Measurements from ENCODE around the gene HHIP. TPM values are rescaled to one million over a fixed set of nuclear protein-coding genes. Genes with fewer than 3 reads are reported as not detected.
"Not testable (repeated sequence)": the region's sequence is repeated elsewhere in the genome, so short reads cannot be mapped to it uniquely, and the experiment has no call there.

The HHIP gene
- total RNA-seq, 2 experiments from 2014 or later = not detected

DNA sequence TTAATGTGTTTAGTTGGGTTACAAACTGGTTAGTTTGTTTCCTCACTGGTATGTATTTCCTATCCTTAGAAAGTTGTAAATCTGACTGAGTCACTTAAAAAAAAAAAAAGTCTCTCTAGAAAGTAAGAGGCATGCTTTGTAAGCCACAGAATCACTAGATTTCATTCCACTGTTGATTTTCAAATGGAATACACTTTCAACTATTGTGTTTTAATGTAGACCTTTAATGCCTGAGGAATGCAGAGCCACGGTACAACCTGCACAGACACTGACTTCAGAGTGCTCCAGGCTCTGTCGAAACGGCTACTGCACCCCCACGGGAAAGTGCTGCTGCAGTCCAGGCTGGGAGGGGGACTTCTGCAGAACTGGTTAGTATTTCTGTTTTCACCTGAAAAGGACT lies 88.6 kb downstream of the HHIP start:
- H3K9me3 Mint-ChIP-seq (ENCODE audit: low read depth) = no peaks in the 10 kb centered on the region
- no peaks in the 10 kb centered on the region for H3K4me1 Mint-ChIP-seq
- CTCF ChIA-PET = no interaction called here
- intact Hi-C loops (cut with DNase I, micrococcal nuclease) = no loop called here
- H3K27ac Mint-ChIP-seq = no peak overlapping the region
- H3K27me3 Mint-ChIP-seq = no peaks in the 10 kb centered on the region
- POLR2A ChIA-PET = no interaction called here
- H3K4me3 Mint-ChIP-seq = no peak overlapping the region
- H3K36me3 Mint-ChIP-seq (ENCODE audit: low read depth) = no peaks in the 10 kb centered on the region
- no peak for ATAC-seq
- DNase-seq = no peak

DNA sequence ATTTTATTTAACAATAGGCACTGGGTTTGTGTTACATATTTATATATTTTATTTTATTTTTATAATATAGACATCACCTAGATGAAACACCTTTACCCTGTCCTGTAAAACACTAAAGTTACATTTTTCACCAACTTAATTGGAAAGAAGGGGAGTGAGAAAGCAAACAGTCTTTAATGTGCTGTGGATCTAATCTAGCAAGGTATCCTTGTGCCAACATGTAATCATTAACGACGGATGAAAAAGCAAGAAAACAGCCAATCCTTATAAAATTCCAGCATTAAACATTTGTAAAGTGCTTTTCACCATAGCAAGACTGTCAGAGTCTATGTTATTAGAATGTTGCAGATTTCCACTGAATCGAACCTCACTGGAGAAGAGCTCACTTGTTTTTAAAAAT lies 92.7 kb downstream of the HHIP start:
- CTCF ChIA-PET = no interaction called here
- no peaks in the 10 kb centered on the region for H3K4me1 Mint-ChIP-seq
- intact Hi-C loops (cut with DNase I, micrococcal nuclease) = no loop called here
- no peak for DNase-seq
- no peaks in the 10 kb centered on the region for H3K9me3 Mint-ChIP-seq (ENCODE audit: low read depth)
- ATAC-seq = no peak
- no peak overlapping the region for H3K27ac Mint-ChIP-seq
- POLR2A ChIA-PET = no interaction called here
- H3K27me3 Mint-ChIP-seq = no peaks in the 10 kb centered on the region
- H3K4me3 Mint-ChIP-seq = no peak overlapping the region
- H3K36me3 Mint-ChIP-seq (ENCODE audit: low read depth) = no peaks in the 10 kb centered on the region

DNA sequence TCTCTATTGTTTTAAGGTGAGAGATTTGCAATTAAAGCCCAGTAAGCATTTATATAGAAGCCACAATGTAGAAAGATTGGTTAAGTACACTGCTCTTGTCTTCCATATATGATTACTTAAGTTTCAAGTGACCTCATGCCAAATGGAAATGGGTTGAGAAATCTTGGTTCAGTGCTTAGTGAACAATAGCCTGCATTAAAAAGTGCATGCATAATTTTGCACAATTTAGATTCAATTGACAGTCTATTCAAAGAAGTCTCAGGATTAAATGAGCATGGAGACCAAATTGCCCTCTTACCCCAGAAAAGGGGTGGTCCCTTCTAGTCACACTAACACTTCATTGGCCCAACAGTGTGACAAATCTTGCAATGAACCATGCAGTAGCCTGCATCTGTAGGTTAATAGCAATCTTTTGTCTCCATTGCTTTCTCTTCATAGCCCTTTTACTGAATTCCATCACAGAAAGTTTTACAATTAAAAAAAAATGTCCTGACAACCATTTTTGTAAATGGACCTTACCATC lies 93.6 kb downstream of the HHIP start:
- intact Hi-C loops (cut with DNase I, micrococcal nuclease) = no loop called here
- Mint-ChIP-seq H3K27me3 (no peaks in the 10 kb centered on the region), H3K9me3 (ENCODE audit: low read depth) (no peaks in the 10 kb centered on the region), H3K27ac (no peak overlapping the region), H3K36me3 (ENCODE audit: low read depth) (no peaks in the 10 kb centered on the region), H3K4me1 (no peaks in the 10 kb centered on the region), H3K4me3 (no peak overlapping the region)
- ChIA-PET POLR2A (no interaction called here), CTCF (no interaction called here)
- no peak for ATAC-seq
- no peak for DNase-seq

DNA sequence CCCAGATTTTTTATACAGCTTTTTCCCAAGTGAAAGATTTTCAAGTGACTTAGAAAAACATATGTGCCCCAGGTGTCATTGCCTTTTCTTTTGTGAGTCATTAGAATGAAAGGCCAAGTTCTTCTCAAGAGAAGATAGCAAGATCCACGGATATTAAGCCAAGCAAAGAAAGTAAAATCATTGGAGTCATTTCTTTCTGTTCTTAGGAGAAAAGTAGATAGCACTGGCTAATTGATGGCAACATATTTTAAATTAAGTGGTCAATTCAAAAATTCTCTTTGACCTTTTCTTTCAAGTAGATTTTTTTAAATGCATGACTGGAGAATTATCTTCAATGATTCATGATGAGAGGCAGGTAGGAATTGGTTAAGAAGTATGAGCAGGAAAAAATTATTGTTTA lies 94.4 kb downstream of the HHIP start:
- DNase-seq (no peak), ATAC-seq (no peak)
- H3K4me1 Mint-ChIP-seq = no peaks in the 10 kb centered on the region
- no peak overlapping the region for H3K4me3 Mint-ChIP-seq
- intact Hi-C loops (cut with DNase I, micrococcal nuclease) = no loop called here
- ChIA-PET CTCF (no interaction called here), POLR2A (no interaction called here)
- no peak overlapping the region for H3K27ac Mint-ChIP-seq
- H3K9me3 Mint-ChIP-seq (ENCODE audit: low read depth) = no peaks in the 10 kb centered on the region
- H3K27me3 Mint-ChIP-seq = no peaks in the 10 kb centered on the region
- no peaks in the 10 kb centered on the region for H3K36me3 Mint-ChIP-seq (ENCODE audit: low read depth)

DNA sequence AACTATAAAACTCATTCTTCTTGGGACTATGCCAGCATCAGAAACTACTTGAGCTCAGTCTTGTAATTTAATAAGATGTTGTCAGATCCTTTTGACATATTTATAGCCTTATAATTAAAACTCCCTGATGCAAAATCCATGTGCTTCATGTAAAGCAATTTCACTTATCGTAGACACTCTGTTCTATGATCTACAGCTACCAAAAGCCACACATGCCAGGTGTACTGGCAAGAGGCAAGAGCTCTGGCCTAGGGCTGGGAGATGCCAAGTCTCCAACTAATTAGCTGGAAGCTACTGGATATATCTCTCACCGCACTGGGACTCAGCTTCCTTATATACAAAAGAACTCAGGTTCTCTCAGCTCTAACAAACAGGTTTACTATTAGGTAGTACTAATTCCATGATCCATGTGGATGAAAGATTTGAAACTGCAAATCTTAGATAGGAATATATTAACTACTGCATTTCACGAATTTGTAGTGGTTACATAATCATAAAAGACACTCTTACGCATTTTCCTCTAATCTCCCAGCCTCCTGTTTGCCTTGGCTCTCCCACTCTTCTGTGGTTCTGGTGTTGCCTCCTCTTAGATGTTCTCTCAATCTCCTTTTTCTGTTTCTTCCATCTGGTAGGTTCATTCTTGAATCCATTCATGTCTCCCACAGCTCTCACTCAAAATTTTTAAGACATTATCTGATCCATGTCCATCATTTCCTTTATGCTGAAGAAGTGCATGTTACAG lies 103.0 kb downstream of the HHIP start:
- Mint-ChIP-seq H3K27me3 (no peaks in the 10 kb centered on the region), H3K4me1 (no peaks in the 10 kb centered on the region), H3K27ac (no peak overlapping the region), H3K9me3 (ENCODE audit: low read depth) (no peaks in the 10 kb centered on the region), H3K4me3 (no peak overlapping the region), H3K36me3 (ENCODE audit: low read depth) (no peaks in the 10 kb centered on the region)
- no peak for DNase-seq
- ChIA-PET POLR2A (no interaction called here), CTCF (interaction anchor here (0.6 kb wide), 1 partner anchor 262 kb away, joined by 3 read pairs; no protein-coding TSS in a partner anchor)
- intact Hi-C loops (cut with DNase I, micrococcal nuclease) = no loop called here
- no peak for ATAC-seq

DNA sequence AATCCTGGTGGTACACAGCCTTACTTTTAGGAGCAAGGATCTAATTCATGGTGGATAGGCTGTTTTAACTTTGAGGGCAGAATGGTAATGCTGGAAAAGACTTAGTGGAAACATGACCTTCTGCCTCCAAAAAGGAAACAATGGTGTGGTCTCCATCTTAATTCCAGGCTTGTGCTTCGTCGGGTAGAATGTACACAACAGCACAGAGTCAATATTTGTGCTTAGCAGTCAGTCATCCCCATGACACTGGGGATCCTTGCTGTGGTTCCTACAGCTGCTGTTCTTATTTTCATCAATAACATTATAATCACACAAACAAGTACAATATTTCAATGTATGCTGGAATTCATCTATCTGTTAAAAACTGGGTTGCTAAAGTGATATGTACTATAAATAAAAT lies 104.4 kb downstream of the HHIP start:
- intact Hi-C loops (cut with DNase I, micrococcal nuclease) = no loop called here
- no peaks in the 10 kb centered on the region for H3K27me3 Mint-ChIP-seq
- ChIA-PET POLR2A (interaction anchor here (0.6 kb wide), 1 partner anchor 47 kb away, joined by 4 read pairs; no protein-coding TSS in a partner anchor), CTCF (no interaction called here)
- H3K27ac Mint-ChIP-seq = no peak overlapping the region
- DNase-seq (no peak), ATAC-seq (no peak)
- H3K36me3 Mint-ChIP-seq (ENCODE audit: low read depth) = no peaks in the 10 kb centered on the region
- no peak overlapping the region for H3K4me3 Mint-ChIP-seq
- no peaks in the 10 kb centered on the region for H3K4me1 Mint-ChIP-seq
- no peaks in the 10 kb centered on the region for H3K9me3 Mint-ChIP-seq (ENCODE audit: low read depth)

DNA sequence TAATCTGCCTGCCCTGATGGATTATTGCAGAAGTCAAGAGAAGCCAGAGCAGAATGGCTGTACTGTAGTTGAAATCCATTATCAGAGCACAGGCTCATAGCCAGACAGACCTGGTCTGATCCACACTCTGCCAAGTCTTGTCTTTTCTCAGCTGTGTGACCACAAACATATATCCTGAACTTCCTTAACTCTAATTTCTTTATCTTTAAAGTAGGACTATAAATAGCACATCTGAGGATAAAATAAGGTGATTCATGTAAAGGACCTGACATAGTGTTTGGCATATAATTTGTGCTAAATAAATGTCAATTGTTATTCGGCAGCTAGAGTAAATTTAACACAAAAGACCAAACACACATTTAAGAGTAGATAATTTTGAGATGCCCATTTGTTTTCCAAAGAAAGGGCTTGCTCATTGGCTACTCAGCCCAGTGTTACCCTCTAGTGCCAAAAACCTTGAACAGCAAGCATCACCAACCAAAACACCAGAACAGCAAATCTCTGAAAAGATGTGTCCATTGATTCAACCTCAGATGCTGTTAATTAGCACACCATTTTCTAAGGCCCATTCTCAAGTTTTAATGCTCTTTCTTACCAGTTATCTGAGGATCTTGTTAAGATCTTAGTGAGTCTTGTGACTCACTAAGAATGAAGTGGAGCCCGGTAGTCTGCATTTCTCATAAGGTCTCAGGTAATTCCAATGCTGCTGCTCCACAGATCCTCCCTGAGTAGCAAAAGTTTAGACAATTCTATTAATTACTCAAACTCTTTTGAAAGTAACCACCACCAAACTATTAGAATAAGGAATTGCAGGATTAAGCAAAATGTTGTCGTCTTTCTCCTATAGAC lies 108.8 kb downstream of the HHIP start:
- H3K4me1 Mint-ChIP-seq = no peaks in the 10 kb centered on the region

DNA sequence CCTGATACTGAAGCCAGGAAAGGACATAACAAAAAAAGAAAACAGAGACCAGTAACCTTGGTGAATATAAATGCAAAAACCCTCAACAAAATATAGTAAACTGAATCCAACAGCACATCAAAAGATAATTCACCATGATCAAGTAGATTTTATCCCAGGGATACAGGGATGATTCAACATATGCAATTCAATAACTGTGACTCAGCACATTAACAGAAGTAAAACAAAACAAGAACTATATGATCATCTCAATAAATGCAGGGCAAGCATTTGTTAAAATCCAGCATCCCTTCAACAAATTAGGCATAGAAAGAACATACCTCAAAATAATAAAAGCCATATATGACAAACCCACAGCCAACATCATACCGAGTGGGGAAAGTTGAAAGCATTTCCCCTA lies 112.0 kb downstream of the HHIP start:
- Mint-ChIP-seq H3K4me3 (no peak overlapping the region), H3K36me3 (ENCODE audit: low read depth) (no peaks in the 10 kb centered on the region), H3K4me1 (no peaks in the 10 kb centered on the region), H3K27ac (no peak overlapping the region), H3K9me3 (ENCODE audit: low read depth) (no peaks in the 10 kb centered on the region), H3K27me3 (no peaks in the 10 kb centered on the region)
- intact Hi-C loops (cut with DNase I, micrococcal nuclease) = no loop called here
- POLR2A ChIA-PET = no interaction called here
- ATAC-seq (no peak), DNase-seq (no peak)
- CTCF ChIA-PET = no interaction called here

More for the DNA sequence above, 108.8 kb downstream of the HHIP start:
- Mint-ChIP-seq H3K27me3 (no peaks in the 10 kb centered on the region), H3K4me3 (no peak overlapping the region), H3K27ac (no peak overlapping the region), H3K36me3 (ENCODE audit: low read depth) (no peaks in the 10 kb centered on the region), H3K9me3 (ENCODE audit: low read depth) (no peaks in the 10 kb centered on the region)
- ATAC-seq = no peak
- POLR2A ChIA-PET = no interaction called here
- DNase-seq = no peak
- CTCF ChIA-PET = no interaction called here
- intact Hi-C loops (cut with DNase I, micrococcal nuclease) = no loop called here

DNA sequence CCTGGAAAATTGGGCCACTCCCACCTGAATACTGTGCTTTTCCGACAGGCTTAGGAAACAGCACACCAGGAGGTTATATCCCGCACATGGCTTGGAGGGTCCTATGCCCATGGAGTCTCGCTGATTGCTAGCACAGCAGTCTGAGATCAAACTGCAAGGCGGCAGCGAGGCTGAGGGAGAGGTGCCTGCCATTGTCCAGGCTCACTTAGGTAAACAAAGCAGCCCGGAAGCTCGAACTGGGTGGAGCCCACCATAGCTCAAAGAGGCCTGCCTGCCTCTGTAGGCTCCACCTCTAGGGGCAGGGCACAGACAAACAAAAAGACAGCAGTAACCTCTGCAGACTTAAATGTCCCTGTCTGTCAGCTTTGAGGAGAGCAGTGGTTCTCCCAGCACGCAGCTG lies 122.9 kb downstream of the HHIP start:
- POLR2A ChIA-PET; ATAC-seq; H3K27ac Mint-ChIP-seq; H3K9me3 Mint-ChIP-seq (ENCODE audit: low read depth); H3K27me3 Mint-ChIP-seq; CTCF ChIA-PET; H3K36me3 Mint-ChIP-seq (ENCODE audit: low read depth); H3K4me1 Mint-ChIP-seq; intact Hi-C loops (cut with DNase I, micrococcal nuclease); DNase-seq; H3K4me3 Mint-ChIP-seq: not testable (repeated sequence)

DNA sequence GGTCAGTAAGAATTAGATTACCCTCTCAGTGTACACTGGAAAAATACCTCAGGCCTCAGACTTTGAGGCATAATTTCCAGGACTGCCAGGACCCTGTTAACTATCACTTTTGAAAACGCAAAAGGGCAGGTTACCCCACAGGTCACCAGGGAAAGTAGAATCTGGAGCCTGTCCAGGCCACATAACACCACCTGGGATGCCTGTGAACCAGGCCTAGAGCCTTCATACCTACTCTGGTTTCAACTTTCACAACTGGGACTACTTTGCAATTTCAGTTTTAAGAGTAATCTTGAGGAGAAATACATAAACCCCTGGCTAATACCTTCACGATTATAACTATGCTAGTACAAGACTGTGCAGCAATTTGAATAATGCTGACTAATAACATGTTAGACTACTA lies 132.4 kb downstream of the HHIP start:
- no peak for DNase-seq
- no peaks in the 10 kb centered on the region for H3K36me3 Mint-ChIP-seq (ENCODE audit: low read depth)
- H3K4me1 Mint-ChIP-seq = no peaks in the 10 kb centered on the region
- intact Hi-C loops (cut with DNase I, micrococcal nuclease) = no loop called here
- POLR2A ChIA-PET = no interaction called here
- no peak for ATAC-seq
- no peak overlapping the region for H3K4me3 Mint-ChIP-seq
- peaks cover 3% of the 10 kb centered on the region for H3K27me3 Mint-ChIP-seq
- no peaks in the 10 kb centered on the region for H3K9me3 Mint-ChIP-seq (ENCODE audit: low read depth)
- CTCF ChIA-PET = no interaction called here
- no peak overlapping the region for H3K27ac Mint-ChIP-seq

DNA sequence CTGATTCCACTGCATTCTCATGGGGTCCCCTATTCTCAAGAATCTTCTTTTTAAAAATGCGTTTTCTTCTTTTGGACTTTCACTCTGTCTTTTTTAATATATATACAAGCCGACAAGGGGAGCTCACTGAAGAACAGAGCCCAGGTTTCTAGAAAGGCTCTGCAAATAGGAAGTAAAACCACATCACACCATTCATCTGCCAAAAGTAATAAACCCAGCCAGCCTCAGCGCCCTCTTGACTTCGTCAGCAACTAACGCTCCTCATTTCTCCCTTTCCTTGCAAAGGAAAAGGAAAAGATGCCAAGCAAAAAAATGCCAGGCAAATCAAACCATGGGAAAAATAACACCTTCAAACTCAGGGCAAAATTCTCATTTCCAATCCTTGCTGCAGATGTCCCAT lies 136.4 kb downstream of the HHIP start:
- ChIA-PET CTCF (interaction anchor here (1.0 kb wide), 1 partner anchor 10 kb away, joined by 3 read pairs; no protein-coding TSS in a partner anchor), POLR2A (no interaction called here)
- Mint-ChIP-seq H3K27me3 (peaks cover 5% of the 10 kb centered on the region), H3K9me3 (ENCODE audit: low read depth) (no peaks in the 10 kb centered on the region), H3K4me3 (no peak overlapping the region), H3K4me1 (no peaks in the 10 kb centered on the region), H3K36me3 (ENCODE audit: low read depth) (no peaks in the 10 kb centered on the region), H3K27ac (no peak overlapping the region)
- no peak for DNase-seq
- intact Hi-C loops (cut with DNase I, micrococcal nuclease) = no loop called here
- ATAC-seq = no peak

DNA sequence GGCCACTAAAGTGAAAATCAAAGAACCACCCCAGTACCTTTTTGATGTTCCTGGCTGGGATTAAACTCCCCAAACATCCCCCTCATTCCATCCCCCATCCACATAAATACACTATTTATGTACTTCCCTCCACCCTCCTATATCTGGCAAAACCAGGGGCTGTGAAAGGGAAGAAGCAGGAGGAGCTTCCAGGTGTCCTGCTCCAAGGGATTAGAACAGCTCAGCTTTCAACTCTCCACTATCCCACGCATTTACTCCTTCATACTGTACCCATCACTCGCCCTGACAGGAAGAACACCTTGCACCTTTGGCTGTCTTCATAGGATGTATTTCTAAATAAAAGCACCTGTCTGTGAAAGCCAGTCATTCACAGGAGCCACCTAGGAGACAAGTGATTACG lies 140.0 kb downstream of the HHIP start:
- POLR2A ChIA-PET = no interaction called here
- CTCF ChIA-PET = no interaction called here
- Mint-ChIP-seq H3K4me3 (no peak overlapping the region), H3K4me1 (no peaks in the 10 kb centered on the region), H3K36me3 (ENCODE audit: low read depth) (no peaks in the 10 kb centered on the region), H3K27me3 (peaks cover 5% of the 10 kb centered on the region), H3K9me3 (ENCODE audit: low read depth) (peaks cover 2% of the 10 kb centered on the region), H3K27ac (no peak overlapping the region)
- ATAC-seq (no peak), DNase-seq (no peak)
- intact Hi-C loops (cut with DNase I, micrococcal nuclease) = loop anchor here (5.0 kb wide), 2 partner anchors 276 to 614 kb away; no protein-coding TSS in a partner anchor

All from activated CD4-positive, alpha-beta T cell treated with anti-CD3 and anti-CD28 coated beads for 36 hours (primary cell).